Caco-2 (cell line): ENCODE results near the gene KRT20. TPM values are rescaled to one million over a fixed set of nuclear protein-coding genes. Genes with fewer than 3 reads are reported as not detected.

Source experiments
- BruUV-seq: library from RNA; stranded (reverse); fragments of 400-500 nt; replicated peaks from 2 replicates; lab custom pipeline; 2021; lab: Mats Ljungman, UMichigan
- CTCF ChIA-PET: fragments of 300-600 bp; sonication (Branson Sonifier 250); formaldehyde crosslinking; loops from one replicate; lab custom pipeline; 2022; ENCODE audit warnings: antibody characterized with exemption; lab: Charles Lee
- POLR2A ChIA-PET: fragments of 300-600 bp; sonication (Branson Sonifier 250); formaldehyde crosslinking; loops from one replicate; lab custom pipeline; 2022; ENCODE audit warnings: antibody characterized with exemption; lab: Charles Lee
- DNase-seq, 2 experiments: peaks; one replicate each; pipeline versions ENCODE4 v3.0.0 to v3.0.0-alpha.2; 2020 to 2022
- H3K27me3 ChIP-seq: replicated peaks from 2 replicates; pipeline ENCODE4 v1.6.0; 2011; ENCODE audit warnings: low read length; ENCODE audit not compliant: control insufficient read depth, insufficient read depth
- H3K36me3 ChIP-seq: 2 replicates; pipeline ENCODE4 v1.5.1; 2011; ENCODE audit warnings: low read length; ENCODE audit not compliant: control insufficient read depth, insufficient read depth
- H3K4me1 ChIP-seq: fragments of 250-450 bp; sonication (Bioruptor Pico); 2 replicates; pipeline ENCODE4 v1.5.1; 2020; ENCODE audit warnings: mild to moderate bottlenecking
- H3K4me3 ChIP-seq: 2 replicates; pipeline ENCODE4 v1.5.1; 2011; ENCODE audit warnings: low read depth, mild to moderate bottlenecking, control low read depth, low read length
- H3K9me3 ChIP-seq: fragments of 250-450 bp; sonication (Bioruptor Pico); 2 replicates; pipeline ENCODE4 v1.5.1; 2020; ENCODE audit warnings: mild to moderate bottlenecking, moderate library complexity
- H3K27ac Mint-ChIP-seq: one replicate; pipeline ENCODE4 v1.8.0; 2022; ENCODE audit warnings: mixed read lengths; ENCODE audit not compliant: unreplicated experiment
- H3K27me3 Mint-ChIP-seq: one replicate; pipeline ENCODE4 v1.8.0; 2022; ENCODE audit warnings: mixed read lengths; ENCODE audit not compliant: insufficient read depth, unreplicated experiment
- H3K36me3 Mint-ChIP-seq: one replicate; pipeline ENCODE4 v1.8.0; 2022; ENCODE audit warnings: mild to moderate bottlenecking, mixed read lengths; ENCODE audit not compliant: insufficient read depth, unreplicated experiment
- H3K4me1 Mint-ChIP-seq: one replicate; pipeline ENCODE4 v1.8.0; 2022; ENCODE audit warnings: low read depth, mixed read lengths; ENCODE audit not compliant: unreplicated experiment
- H3K4me3 Mint-ChIP-seq: one replicate; pipeline ENCODE4 v1.8.0; 2022; ENCODE audit warnings: mild to moderate bottlenecking, moderate library complexity, mixed read lengths; ENCODE audit not compliant: unreplicated experiment
- H3K9me3 Mint-ChIP-seq: one replicate; pipeline ENCODE4 v1.8.0; 2022; ENCODE audit warnings: mixed read lengths; ENCODE audit not compliant: unreplicated experiment
- intact Hi-C: fragments of 100-400 bp; cut with micrococcal nuclease; formaldehyde crosslinking; loops from one replicate; pipeline ENCODE4 v1.10.0; 2022; ENCODE audit not compliant: unreplicated experiment
- total RNA-seq: library from RNA; stranded (reverse); gene quantifications from 2 replicates; pipeline ENCODE4 v1.2.3, GENCODE V29; 2022
- TF ChIP-seq, protein P1 (sequence below), 2 experiments: fragments of 200-600 bp in 1 of 2; IDR thresholded peaks; 1 replicate in 1 of 2; 2 replicates in 1 of 2; pipeline versions ENCODE4 v1.5.1 to v1.8.0; 2011 to 2022; ENCODE audit warnings: antibody characterized with exemption in 1 of 2, control low read depth in 1 of 2, inconsistent platforms in 1 of 2, low read depth in 1 of 2, low read length in 1 of 2, mild to moderate bottlenecking in 1 of 2, moderate library complexity in 1 of 2; ENCODE audit not compliant: insufficient read depth in 1 of 2, severe bottlenecking in 1 of 2, unreplicated experiment in 1 of 2

KRT20 gene
- total RNA-seq, 1 experiment from 2014 or later, result 1.0 TPM

DNA sequence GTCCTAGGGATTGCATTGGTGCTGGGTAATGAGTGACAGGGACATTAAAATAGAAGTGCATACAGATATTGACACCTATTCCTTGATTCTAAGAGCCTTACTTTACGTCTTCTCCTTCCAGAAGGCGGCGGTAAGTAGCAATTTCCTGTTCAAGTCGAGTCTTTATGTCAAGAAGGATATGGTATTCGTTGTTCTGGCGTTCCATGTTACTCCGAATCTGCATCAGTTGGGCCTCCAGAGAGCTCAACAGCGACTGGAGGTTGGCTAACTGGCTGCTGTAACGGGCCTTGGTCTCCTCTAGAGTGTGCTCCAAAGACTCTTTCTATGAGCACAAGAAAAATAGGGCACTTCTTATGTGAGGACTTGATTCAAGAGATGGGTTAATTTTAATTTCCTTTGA, 7.0 kb downstream of the KRT20 start:
- CTCF ChIA-PET, result no interaction called here
- TF ChIP-seq, protein P1, sequence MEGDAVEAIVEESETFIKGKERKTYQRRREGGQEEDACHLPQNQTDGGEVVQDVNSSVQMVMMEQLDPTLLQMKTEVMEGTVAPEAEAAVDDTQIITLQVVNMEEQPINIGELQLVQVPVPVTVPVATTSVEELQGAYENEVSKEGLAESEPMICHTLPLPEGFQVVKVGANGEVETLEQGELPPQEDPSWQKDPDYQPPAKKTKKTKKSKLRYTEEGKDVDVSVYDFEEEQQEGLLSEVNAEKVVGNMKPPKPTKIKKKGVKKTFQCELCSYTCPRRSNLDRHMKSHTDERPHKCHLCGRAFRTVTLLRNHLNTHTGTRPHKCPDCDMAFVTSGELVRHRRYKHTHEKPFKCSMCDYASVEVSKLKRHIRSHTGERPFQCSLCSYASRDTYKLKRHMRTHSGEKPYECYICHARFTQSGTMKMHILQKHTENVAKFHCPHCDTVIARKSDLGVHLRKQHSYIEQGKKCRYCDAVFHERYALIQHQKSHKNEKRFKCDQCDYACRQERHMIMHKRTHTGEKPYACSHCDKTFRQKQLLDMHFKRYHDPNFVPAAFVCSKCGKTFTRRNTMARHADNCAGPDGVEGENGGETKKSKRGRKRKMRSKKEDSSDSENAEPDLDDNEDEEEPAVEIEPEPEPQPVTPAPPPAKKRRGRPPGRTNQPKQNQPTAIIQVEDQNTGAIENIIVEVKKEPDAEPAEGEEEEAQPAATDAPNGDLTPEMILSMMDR (IDR thresholded peaks at IDR 0.05; ENCODE audit: insufficient read depth in 1 of 2, low read depth in 1 of 2, low read length in 1 of 2, severe bottlenecking in 1 of 2, unreplicated experiment in 1 of 2), result no peak
- Mint-ChIP-seq H3K36me3 (no peaks in the 10 kb centered on the region), H3K4me1 (peaks cover 7% of the 10 kb centered on the region), H3K27ac (no peak overlapping the region), H3K9me3 (no peaks in the 10 kb centered on the region), H3K27me3 (no peaks in the 10 kb centered on the region), H3K4me3 (no peak overlapping the region)
- H3K27me3 ChIP-seq, result no peaks in the 10 kb centered on the region
- peaks cover 4% of the 10 kb centered on the region; the same call in 1 of the 2 replicates for H3K4me1 ChIP-seq
- no peaks in the 10 kb centered on the region for H3K36me3 ChIP-seq
- H3K4me3 ChIP-seq, result no peak overlapping the region
- BruUV-seq, result no TSS peak
- H3K9me3 ChIP-seq, result no peaks in the 10 kb centered on the region
- DNase-seq, result no peak
- intact Hi-C loops, result no loop called here
- POLR2A ChIA-PET, result no interaction called here

DNA sequence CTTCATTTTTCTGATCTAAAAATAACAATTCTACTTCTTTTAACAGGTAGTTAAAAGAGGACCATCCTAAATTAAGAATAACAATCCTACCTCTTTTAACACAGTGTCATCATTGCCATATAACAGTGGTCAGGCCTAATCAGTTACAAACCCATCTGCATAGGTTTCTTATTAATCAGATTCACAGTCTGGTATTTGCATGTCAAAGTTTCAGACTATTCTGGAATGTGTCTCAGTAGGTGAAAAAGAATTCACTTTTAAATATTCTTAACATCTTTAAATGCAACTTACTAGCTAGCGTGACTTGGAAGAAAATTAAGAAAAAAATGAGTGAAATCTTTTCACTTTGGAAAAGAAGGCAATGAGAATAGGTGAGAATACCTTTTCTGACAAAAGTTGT, 11.2 kb downstream of the KRT20 start:
- CTCF ChIA-PET, result interaction anchor here (0.6 to 0.9 kb wide), 3 partner anchors 254 to 790 kb away, joined by 3 to 4 read pairs (median 3); no protein-coding TSS in a partner anchor
- no peaks in the 10 kb centered on the region for H3K9me3 Mint-ChIP-seq
- no peaks in the 10 kb centered on the region for H3K27me3 ChIP-seq
- H3K4me1 Mint-ChIP-seq, result no peaks in the 10 kb centered on the region
- H3K4me1 ChIP-seq, result no peaks in the 10 kb centered on the region
- TF ChIP-seq, protein P1 (IDR thresholded peaks at IDR 0.05; ENCODE audit: insufficient read depth in 1 of 2, low read depth in 1 of 2, low read length in 1 of 2, severe bottlenecking in 1 of 2, unreplicated experiment in 1 of 2), result no peak
- no peak overlapping the region for H3K4me3 ChIP-seq
- no peak for DNase-seq
- H3K27ac Mint-ChIP-seq, result no peak overlapping the region
- H3K27me3 Mint-ChIP-seq, result no peaks in the 10 kb centered on the region
- intact Hi-C loops, result no loop called here
- H3K36me3 Mint-ChIP-seq, result no peaks in the 10 kb centered on the region
- no TSS peak for BruUV-seq
- no peaks in the 10 kb centered on the region for H3K9me3 ChIP-seq
- H3K36me3 ChIP-seq, result no peaks in the 10 kb centered on the region
- POLR2A ChIA-PET, result no interaction called here
- no peak overlapping the region for H3K4me3 Mint-ChIP-seq

DNA sequence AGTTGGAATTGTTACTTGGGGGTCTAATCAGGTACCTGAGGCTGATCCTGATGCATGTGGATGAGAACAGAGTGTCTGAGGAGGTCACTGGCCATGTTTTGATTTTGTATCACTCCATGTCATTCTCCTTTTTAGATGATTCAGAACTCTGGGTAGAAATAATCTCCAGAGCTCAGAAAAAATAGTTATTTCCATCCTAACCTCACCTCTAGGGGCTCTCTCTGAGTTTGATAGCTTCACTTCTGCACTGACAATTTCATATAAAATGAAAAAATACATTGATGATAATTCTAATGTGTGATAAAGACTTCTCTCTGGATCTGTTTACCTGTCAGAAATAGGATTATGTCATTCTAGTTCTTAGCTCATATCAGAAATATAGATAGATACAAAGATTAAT, 11.8 kb downstream of the KRT20 start:
- Histone ChIP-seq H3K36me3 (no peaks in the 10 kb centered on the region), H3K27me3 (no peaks in the 10 kb centered on the region), H3K4me3 (no peak overlapping the region), H3K9me3 (no peaks in the 10 kb centered on the region), H3K4me1 (no peaks in the 10 kb centered on the region)
- H3K27me3 Mint-ChIP-seq, result no peaks in the 10 kb centered on the region
- no peaks in the 10 kb centered on the region for H3K4me1 Mint-ChIP-seq
- no peak overlapping the region for H3K4me3 Mint-ChIP-seq
- intact Hi-C loops, result no loop called here
- no peaks in the 10 kb centered on the region for H3K9me3 Mint-ChIP-seq
- H3K27ac Mint-ChIP-seq, result no peak overlapping the region
- no TSS peak for BruUV-seq
- ChIA-PET POLR2A (no interaction called here), CTCF (interaction anchor here (0.6 to 0.9 kb wide), 3 partner anchors 253 to 791 kb away, joined by 3 to 4 read pairs (median 3); no protein-coding TSS in a partner anchor)
- no peaks in the 10 kb centered on the region for H3K36me3 Mint-ChIP-seq
- DNase-seq, result no peak
- TF ChIP-seq, protein P1 (IDR thresholded peaks at IDR 0.05; ENCODE audit: insufficient read depth in 1 of 2, low read depth in 1 of 2, low read length in 1 of 2, severe bottlenecking in 1 of 2, unreplicated experiment in 1 of 2), result no peak
